Endodermal cell (in vitro differentiated cells): Measurements from ENCODE around the gene MTG2. TPM values are rescaled to one million over a fixed set of nuclear protein-coding genes. Genes with fewer than 3 reads are reported as not detected.

ENCODE experiments used
- DNase-seq: peaks from one replicate; pipeline ENCODE4 v3.0.0-alpha.2; 2017
- H3K27ac ChIP-seq: 2 replicates; pipeline ENCODE4 v1.5.1; 2013; ENCODE audit warnings: mild to moderate bottlenecking, low read depth, low read length, moderate library complexity
- H3K27me3 ChIP-seq: 2 replicates; pipeline ENCODE4 v1.6.1; 2013; ENCODE audit warnings: mild to moderate bottlenecking, low read length, moderate library complexity; ENCODE audit not compliant: insufficient read depth, control insufficient read depth, poor library complexity, severe bottlenecking
- H3K36me3 ChIP-seq: 2 replicates; pipeline ENCODE4 v1.7.0; 2013; ENCODE audit warnings: mild to moderate bottlenecking, low read length, moderate library complexity; ENCODE audit not compliant: control insufficient read depth, insufficient read depth
- H3K4me1 ChIP-seq: one replicate; pipeline ENCODE4 v1.7.0; 2013; ENCODE audit warnings: low read length; ENCODE audit not compliant: control insufficient read depth, insufficient read depth
- H3K4me3 ChIP-seq: 2 replicates; pipeline ENCODE4 v1.5.1; 2013; ENCODE audit warnings: mild to moderate bottlenecking, low read length, moderate library complexity
- H3K9ac ChIP-seq: 2 replicates; pipeline ENCODE4 v1.6.1; 2013; ENCODE audit warnings: mild to moderate bottlenecking, low read length, moderate library complexity; ENCODE audit not compliant: poor library complexity, severe bottlenecking; ENCODE audit errors: extremely low read depth
- H3K9me3 ChIP-seq: 2 replicates; pipeline ENCODE4 v1.6.1; 2013; ENCODE audit warnings: mild to moderate bottlenecking, low read length, moderate library complexity; ENCODE audit not compliant: control insufficient read depth
- H3K27ac Mint-ChIP-seq: 2 replicates; pipeline ENCODE4 v1.8.0; 2020; ENCODE audit warnings: mixed read lengths
- H3K27me3 Mint-ChIP-seq: 2 replicates; pipeline ENCODE4 v1.8.0; 2021; ENCODE audit warnings: mild to moderate bottlenecking, mixed read lengths; ENCODE audit not compliant: insufficient read depth
- H3K36me3 Mint-ChIP-seq: 2 replicates; pipeline ENCODE4 v1.8.0; 2020; ENCODE audit warnings: low read depth, mixed read lengths
- H3K4me1 Mint-ChIP-seq: 2 replicates; pipeline ENCODE4 v1.8.0; 2020; ENCODE audit warnings: mixed read lengths
- H3K4me3 Mint-ChIP-seq: 2 replicates; pipeline ENCODE4 v1.8.0; 2020; ENCODE audit warnings: mild to moderate bottlenecking, moderate library complexity, mixed read lengths
- H3K9me3 Mint-ChIP-seq: 2 replicates; pipeline ENCODE4 v1.8.0; 2020; ENCODE audit warnings: mild to moderate bottlenecking, mixed read lengths
- CTCF ChIP-seq: fragments of 200-600 bp; sonication (generic); conservative IDR thresholded peaks from 2 replicates; pipeline ENCODE4 v1.5.0; 2021; ENCODE audit warnings: antibody characterized with exemption, mild to moderate bottlenecking
- WGBS, 2 experiments: methylation state at CpG; one replicate each; pipeline versions ENCODE4 v1.1.5 to v1.1.7; 2013; ENCODE audit warnings: missing lambda C conversion rate in 2 of 2, mixed read lengths in 1 of 2; ENCODE audit not compliant: insufficient coverage in 1 of 2, insufficient read length in 1 of 2; 5-methylcytosine and 5-hydroxymethylcytosine counted together
- total RNA-seq, 2 donors: library from RNA; stranded (reverse); fragmentation: NEBNext Ultra II Directional in 1 of 2; extraction: Animal tissue kit (Norgen Biotek cat#: 25700) in 1 of 2; gene quantifications; 2 replicates in 1 of 2; 3 replicates in 1 of 2; pipeline ENCODE4 v1.2.1, GENCODE V29; 2021

The MTG2 gene
- total RNA-seq, 2 donors from 2014 or later, result 28.2 to 29.6 TPM

GRCh38 chr20:62158088-62158400, 24.8 kb upstream of the MTG2 start:
- Mint-ChIP-seq H3K4me3 (no peak overlapping the region), H3K27me3 (no peaks in the 10 kb centered on the region), H3K36me3 (peaks cover 33% of the 10 kb centered on the region), H3K27ac (no peak overlapping the region), H3K9me3 (peaks cover 3% of the 10 kb centered on the region), H3K4me1 (peaks cover 11% of the 10 kb centered on the region)
- H3K27me3 ChIP-seq, result no peaks in the 10 kb centered on the region
- H3K36me3 ChIP-seq, result peaks cover 55% of the 10 kb centered on the region
- WGBS, 2 experiments, result 95 to 96% methylated on average over 9 to 12 of the region's 12 CpGs
- peaks cover 2% of the 10 kb centered on the region for H3K4me1 ChIP-seq
- no peak overlapping the region for H3K9ac ChIP-seq
- H3K4me3 ChIP-seq, result no peak overlapping the region
- peaks cover 5% of the 10 kb centered on the region for H3K9me3 ChIP-seq
- no peak for DNase-seq
- H3K27ac ChIP-seq, result no peak overlapping the region
- no peak for TF ChIP-seq CTCF

- Histone ChIP-seq H3K36me3 (peaks cover 50% of the 10 kb centered on the region), H3K27me3 (no peaks in the 10 kb centered on the region), H3K27ac (no peak overlapping the region), H3K4me1 (peaks cover 2% of the 10 kb centered on the region), H3K9ac (no peak overlapping the region), H3K4me3 (no peak overlapping the region), H3K9me3 (peaks cover under 1% of the 10 kb centered on the region)
- WGBS, 2 experiments, result 94 to 97% methylated on average over 20 to 22 of the region's 22 CpGs
- peaks cover 30% of the 10 kb centered on the region for H3K36me3 Mint-ChIP-seq
- peaks cover 11% of the 10 kb centered on the region for H3K4me1 Mint-ChIP-seq
- H3K4me3 Mint-ChIP-seq, result no peak overlapping the region
- no peaks in the 10 kb centered on the region for H3K27me3 Mint-ChIP-seq
- no peak for DNase-seq
- TF ChIP-seq CTCF, result no peak
- H3K9me3 Mint-ChIP-seq, result peaks cover under 1% of the 10 kb centered on the region
- no peak overlapping the region for H3K27ac Mint-ChIP-seq
These were observed 24.3 kb upstream of the MTG2 start for GRCh38 chr20:62158541-62158940.

GRCh38 chr20:62159052-62159451, 23.8 kb upstream of the MTG2 start:
- peaks cover 45% of the 10 kb centered on the region for H3K36me3 ChIP-seq
- Mint-ChIP-seq H3K9me3 (no peaks in the 10 kb centered on the region), H3K4me1 (peaks cover 11% of the 10 kb centered on the region), H3K27me3 (no peaks in the 10 kb centered on the region), H3K36me3 (peaks cover 30% of the 10 kb centered on the region), H3K4me3 (no peak overlapping the region), H3K27ac (no peak overlapping the region)
- no peaks in the 10 kb centered on the region for H3K9me3 ChIP-seq
- no peak overlapping the region for H3K9ac ChIP-seq
- peaks cover 2% of the 10 kb centered on the region for H3K4me1 ChIP-seq
- H3K4me3 ChIP-seq, result no peak overlapping the region
- no peak overlapping the region for H3K27ac ChIP-seq
- 94 to 96% methylated on average over 10 to 11 of the region's 11 CpGs for WGBS, 2 experiments
- no peak for TF ChIP-seq CTCF
- H3K27me3 ChIP-seq, result no peaks in the 10 kb centered on the region
- no peak for DNase-seq
